Neural crest cell (in vitro differentiated cells): Measurements from ENCODE around the gene ATOX1. TPM values are rescaled to one million over a fixed set of nuclear protein-coding genes. Genes with fewer than 3 reads are reported as not detected.

Experiments used
- DNase-seq: peaks from one replicate; pipeline ENCODE4 v3.0.0; 2021; ENCODE audit warnings: low read depth, mixed read lengths, low spot score
- H3K27ac Mint-ChIP-seq: one replicate; pipeline ENCODE4 v1.8.0; 2021; ENCODE audit warnings: mild to moderate bottlenecking, mixed read lengths; ENCODE audit not compliant: unreplicated experiment
- H3K27me3 Mint-ChIP-seq: 2 replicates; pipeline ENCODE4 v1.8.0; 2021; ENCODE audit warnings: low read depth, mild to moderate bottlenecking, mixed read lengths
- H3K36me3 Mint-ChIP-seq: 2 replicates; pipeline ENCODE4 v1.8.0; 2021; ENCODE audit warnings: low read depth, mild to moderate bottlenecking, mixed read lengths
- H3K4me1 Mint-ChIP-seq: 2 replicates; pipeline ENCODE4 v1.8.0; 2021; ENCODE audit warnings: mixed read lengths
- H3K4me3 Mint-ChIP-seq: one replicate; pipeline ENCODE4 v1.8.0; 2021; ENCODE audit warnings: mild to moderate bottlenecking, mixed read lengths
- H3K9me3 Mint-ChIP-seq: 2 replicates; pipeline ENCODE4 v1.8.0; 2021; ENCODE audit warnings: mixed read lengths
- CTCF ChIP-seq: fragments of 200-600 bp; sonication (generic); conservative IDR thresholded peaks from 2 replicates; pipeline ENCODE4 v1.5.0; 2021; ENCODE audit warnings: antibody characterized with exemption, mild to moderate bottlenecking
- total RNA-seq: library from RNA; stranded (reverse); gene quantifications from 2 replicates; pipeline ENCODE4 v1.2.1, GENCODE V29; 2021

ATOX1 gene
- total RNA-seq, 1 donor from 2014 or later = 84.6 TPM

- Mint-ChIP-seq H3K9me3 (no peaks in the 10 kb centered on the region), H3K4me3 (no peak overlapping the region), H3K27me3 (no peaks in the 10 kb centered on the region), H3K4me1 (no peaks in the 10 kb centered on the region), H3K36me3 (peaks cover 3% of the 10 kb centered on the region), H3K27ac (no peak overlapping the region)
- no peak for DNase-seq
- TF ChIP-seq CTCF = no peak
These were observed 6.8 kb downstream of the ATOX1 start for GRCh38 chr5:151751593-151751992.

GRCh38 chr5:151751091-151751490 lies 7.3 kb downstream of the ATOX1 start:
- Mint-ChIP-seq H3K27me3 (no peaks in the 10 kb centered on the region), H3K4me3 (no peak overlapping the region), H3K36me3 (peaks cover 3% of the 10 kb centered on the region), H3K9me3 (no peaks in the 10 kb centered on the region), H3K27ac (no peak overlapping the region), H3K4me1 (no peaks in the 10 kb centered on the region)
- no peak for TF ChIP-seq CTCF
- no peak for DNase-seq

- H3K27ac Mint-ChIP-seq = no peak overlapping the region
- no peaks in the 10 kb centered on the region for H3K4me1 Mint-ChIP-seq
- no peak for TF ChIP-seq CTCF
- H3K4me3 Mint-ChIP-seq = no peak overlapping the region
- DNase-seq = no peak
- no peaks in the 10 kb centered on the region for H3K9me3 Mint-ChIP-seq
- H3K27me3 Mint-ChIP-seq = no peaks in the 10 kb centered on the region
- peaks cover 3% of the 10 kb centered on the region for H3K36me3 Mint-ChIP-seq
These were observed 8.3 kb downstream of the ATOX1 start for GRCh38 chr5:151750121-151750520.

- no peak for DNase-seq
- Mint-ChIP-seq H3K4me3 (no peak overlapping the region), H3K27me3 (no peaks in the 10 kb centered on the region), H3K36me3 (no peaks in the 10 kb centered on the region), H3K9me3 (no peaks in the 10 kb centered on the region), H3K4me1 (peaks cover 12% of the 10 kb centered on the region), H3K27ac (no peak overlapping the region)
- TF ChIP-seq CTCF = no peak
These were observed 13.2 kb downstream of the ATOX1 start for GRCh38 chr5:151745071-151745705.

- Mint-ChIP-seq H3K36me3 (no peaks in the 10 kb centered on the region), H3K27me3 (no peaks in the 10 kb centered on the region), H3K4me1 (peaks cover 18% of the 10 kb centered on the region), H3K27ac (no peak overlapping the region), H3K4me3 (no peak overlapping the region), H3K9me3 (no peaks in the 10 kb centered on the region)
- no peak for TF ChIP-seq CTCF
- DNase-seq = no peak
These were observed 14.9 kb downstream of the ATOX1 start for GRCh38 chr5:151743530-151743929.
